Type B pancreatic cell (in vitro differentiated cells): ENCODE measurements around the gene SNAI3. TPM values are rescaled to one million over a fixed set of nuclear protein-coding genes. Genes with fewer than 3 reads are reported as not detected.
"Not testable (repeated sequence)": the region's sequence is repeated elsewhere in the genome, so short reads cannot be mapped to it uniquely, and the experiment has no call there.

Source experiments
- DNase-seq: peaks from one replicate; pipeline ENCODE4 v3.0.0; 2021; ENCODE audit warnings: mixed read lengths; ENCODE audit not compliant: unreplicated experiment; ENCODE audit errors: extremely low spot score
- H3K27ac Mint-ChIP-seq: 2 replicates; pipeline ENCODE4 v1.8.0; 2021; ENCODE audit warnings: mild to moderate bottlenecking, mixed read lengths
- H3K27me3 Mint-ChIP-seq: 2 replicates; pipeline ENCODE4 v1.8.0; 2021; ENCODE audit warnings: mixed read lengths
- H3K36me3 Mint-ChIP-seq: 2 replicates; pipeline ENCODE4 v1.8.0; 2021; ENCODE audit warnings: mixed read lengths
- H3K4me1 Mint-ChIP-seq: one replicate; pipeline ENCODE4 v1.8.0; 2021; ENCODE audit warnings: mixed read lengths; ENCODE audit not compliant: unreplicated experiment
- H3K4me3 Mint-ChIP-seq: 2 replicates; pipeline ENCODE4 v1.8.0; 2021; ENCODE audit warnings: mild to moderate bottlenecking, mixed read lengths
- H3K9me3 Mint-ChIP-seq: 2 replicates; pipeline ENCODE4 v1.8.0; 2021; ENCODE audit warnings: mixed read lengths
- total RNA-seq: library from RNA; stranded (reverse); gene quantifications from 2 replicates; pipeline ENCODE4 v1.2.1, GENCODE V29; 2021; ENCODE audit warnings: low replicate concordance
- TF ChIP-seq, protein P1 (sequence below): fragments of 200-600 bp; sonication (generic); conservative IDR thresholded peaks from 2 replicates; pipeline ENCODE4 v1.5.0; 2021; ENCODE audit warnings: antibody characterized with exemption, mild to moderate bottlenecking

Gene SNAI3
- total RNA-seq, 1 donor from 2014 or later, result 0.68 TPM

DNA sequence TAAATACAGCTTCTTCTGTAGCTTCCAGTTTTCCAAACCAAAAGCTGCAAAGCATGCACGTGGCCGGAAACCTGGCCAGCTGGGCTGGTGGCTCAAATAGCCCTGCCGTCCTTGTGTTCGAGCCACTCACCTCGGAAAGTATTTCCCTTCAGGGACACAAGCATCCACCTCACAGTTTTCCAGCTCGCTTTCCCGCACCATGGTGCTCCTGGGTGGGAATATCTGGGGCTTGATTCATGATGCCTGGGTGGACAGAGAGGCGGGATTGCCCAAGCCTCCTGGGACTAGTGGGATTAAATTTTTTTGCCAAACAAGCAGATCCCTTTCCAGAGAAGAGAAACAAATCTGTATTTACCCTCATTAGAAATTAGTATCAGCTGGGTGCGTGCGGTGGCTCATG is 16.3 kb downstream of the SNAI3 start:
- DNase-seq, result no peak
- TF ChIP-seq, protein P1, sequence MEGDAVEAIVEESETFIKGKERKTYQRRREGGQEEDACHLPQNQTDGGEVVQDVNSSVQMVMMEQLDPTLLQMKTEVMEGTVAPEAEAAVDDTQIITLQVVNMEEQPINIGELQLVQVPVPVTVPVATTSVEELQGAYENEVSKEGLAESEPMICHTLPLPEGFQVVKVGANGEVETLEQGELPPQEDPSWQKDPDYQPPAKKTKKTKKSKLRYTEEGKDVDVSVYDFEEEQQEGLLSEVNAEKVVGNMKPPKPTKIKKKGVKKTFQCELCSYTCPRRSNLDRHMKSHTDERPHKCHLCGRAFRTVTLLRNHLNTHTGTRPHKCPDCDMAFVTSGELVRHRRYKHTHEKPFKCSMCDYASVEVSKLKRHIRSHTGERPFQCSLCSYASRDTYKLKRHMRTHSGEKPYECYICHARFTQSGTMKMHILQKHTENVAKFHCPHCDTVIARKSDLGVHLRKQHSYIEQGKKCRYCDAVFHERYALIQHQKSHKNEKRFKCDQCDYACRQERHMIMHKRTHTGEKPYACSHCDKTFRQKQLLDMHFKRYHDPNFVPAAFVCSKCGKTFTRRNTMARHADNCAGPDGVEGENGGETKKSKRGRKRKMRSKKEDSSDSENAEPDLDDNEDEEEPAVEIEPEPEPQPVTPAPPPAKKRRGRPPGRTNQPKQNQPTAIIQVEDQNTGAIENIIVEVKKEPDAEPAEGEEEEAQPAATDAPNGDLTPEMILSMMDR, result no peak
- Mint-ChIP-seq H3K36me3 (peaks cover 3% of the 10 kb centered on the region), H3K9me3 (no peaks in the 10 kb centered on the region), H3K4me3 (no peak overlapping the region), H3K27ac (no peak overlapping the region), H3K4me1 (peaks cover 7% of the 10 kb centered on the region), H3K27me3 (no peaks in the 10 kb centered on the region)

GRCh38 chr16:88669493-88669892 is 16.8 kb downstream of the SNAI3 start:
- not testable (repeated sequence) for H3K9me3 Mint-ChIP-seq, H3K36me3 Mint-ChIP-seq, H3K27ac Mint-ChIP-seq, H3K4me3 Mint-ChIP-seq, H3K4me1 Mint-ChIP-seq, DNase-seq, H3K27me3 Mint-ChIP-seq

DNA sequence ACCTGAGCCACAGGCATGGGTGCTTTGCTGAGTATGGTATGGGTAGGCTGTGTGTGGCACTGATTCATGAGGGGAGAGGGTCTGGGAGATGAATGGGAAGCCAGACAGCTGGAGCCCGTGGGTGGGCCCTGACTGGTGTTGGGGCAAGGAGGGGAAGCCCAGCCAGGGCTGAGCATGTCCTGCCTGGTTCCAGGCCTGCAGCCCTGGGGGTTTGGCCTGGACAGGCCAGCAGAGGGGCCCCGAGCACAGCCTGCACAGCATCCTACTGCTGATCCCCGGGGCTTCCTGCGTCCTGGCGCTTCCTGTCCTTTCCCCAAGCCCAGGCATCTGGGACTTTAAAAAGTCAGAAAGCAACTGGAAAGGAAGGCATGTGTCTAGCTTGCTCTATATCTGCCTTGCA is 18.8 kb downstream of the SNAI3 start:
- Mint-ChIP-seq H3K27me3 (no peaks in the 10 kb centered on the region), H3K4me1 (peaks cover 7% of the 10 kb centered on the region), H3K27ac (no peak overlapping the region), H3K4me3 (no peak overlapping the region), H3K9me3 (no peaks in the 10 kb centered on the region), H3K36me3 (peaks cover 3% of the 10 kb centered on the region)
- DNase-seq, result no peak
- TF ChIP-seq, protein P1, result no peak

DNA sequence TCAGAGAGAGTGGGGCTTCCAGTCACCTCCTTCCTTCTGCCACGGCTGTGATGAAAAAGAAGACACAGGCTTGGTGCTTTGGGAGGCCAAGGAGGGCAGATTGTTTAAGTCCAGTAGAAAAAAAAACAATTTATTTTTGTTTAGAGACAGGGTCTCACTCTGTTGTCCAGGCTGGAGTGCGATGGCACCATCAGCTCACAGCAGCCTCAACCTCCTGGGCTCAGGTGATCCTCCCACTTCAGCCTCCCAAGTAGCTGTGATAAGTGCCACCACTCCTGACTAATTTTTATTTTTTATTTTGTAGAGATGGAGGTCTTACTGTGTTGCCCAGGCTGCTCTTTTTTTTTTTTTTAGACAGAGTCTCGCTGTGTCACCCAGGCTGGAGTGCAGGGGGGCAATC is 20.7 kb downstream of the SNAI3 start:
- H3K27ac Mint-ChIP-seq, result no peak overlapping the region
- H3K9me3 Mint-ChIP-seq, result no peaks in the 10 kb centered on the region
- no peak for DNase-seq
- TF ChIP-seq, protein P1, result no peak
- H3K4me3 Mint-ChIP-seq, result no peak overlapping the region
- H3K4me1 Mint-ChIP-seq, result peaks cover 7% of the 10 kb centered on the region
- no peaks in the 10 kb centered on the region for H3K27me3 Mint-ChIP-seq
- peaks cover 3% of the 10 kb centered on the region for H3K36me3 Mint-ChIP-seq

DNA sequence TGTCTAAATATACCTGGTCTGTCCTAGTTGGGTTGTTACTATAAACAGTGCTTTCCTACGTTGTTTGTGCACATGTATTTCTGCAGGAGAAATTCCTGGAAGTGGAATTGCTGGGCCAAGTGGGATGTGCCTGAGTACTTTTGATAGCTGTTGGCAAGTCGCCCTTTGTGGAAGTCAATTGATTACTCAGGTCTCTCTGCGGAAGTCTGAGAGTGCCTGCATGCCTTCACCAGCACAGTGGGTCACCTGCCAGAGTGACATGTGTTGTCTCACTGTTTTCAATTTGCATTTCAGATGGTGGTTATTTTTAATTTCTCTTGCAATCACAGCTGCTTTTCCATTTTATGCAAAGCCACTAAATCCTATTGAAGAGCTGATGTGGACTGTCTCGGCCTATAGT is 21.2 kb downstream of the SNAI3 start:
- TF ChIP-seq, protein P1, result no peak
- DNase-seq, result no peak
- no peak overlapping the region for H3K27ac Mint-ChIP-seq

GRCh38 chr16:88662843-88663606 is 23.3 kb downstream of the SNAI3 start, which contains the start of gene MVD:
Gene MVD, minus strand, starts transcription at chr16:88663091. Its CDS starts 11 bp downstream, at chr16:88663080.
- TF ChIP-seq, protein P1, result no peak
- Mint-ChIP-seq H3K4me1 (peaks cover 7% of the 10 kb centered on the region), H3K36me3 (no peaks in the 10 kb centered on the region), H3K9me3 (no peaks in the 10 kb centered on the region), H3K4me3 (peak within 1 kb of the TSS; percentile 93), H3K27me3 (no peaks in the 10 kb centered on the region), H3K27ac (peak within 1 kb of the TSS; percentile 93)
- peak; percentile 98 for DNase-seq

More for the DNA sequence above, 21.2 kb downstream of the SNAI3 start:
- H3K36me3 Mint-ChIP-seq, result peaks cover 3% of the 10 kb centered on the region
- peaks cover 7% of the 10 kb centered on the region for H3K4me1 Mint-ChIP-seq
- H3K4me3 Mint-ChIP-seq, result peak overlapping the region; percentile 65
- no peaks in the 10 kb centered on the region for H3K9me3 Mint-ChIP-seq
- H3K27me3 Mint-ChIP-seq, result no peaks in the 10 kb centered on the region
